ENCODE results near the gene SLC6A17. TPM values are rescaled to one million over a fixed set of nuclear protein-coding genes. Genes with fewer than 3 reads are reported as not detected.

Gene SLC6A17
- total RNA-seq, 1 donor: 0.90 TPM

DNA sequence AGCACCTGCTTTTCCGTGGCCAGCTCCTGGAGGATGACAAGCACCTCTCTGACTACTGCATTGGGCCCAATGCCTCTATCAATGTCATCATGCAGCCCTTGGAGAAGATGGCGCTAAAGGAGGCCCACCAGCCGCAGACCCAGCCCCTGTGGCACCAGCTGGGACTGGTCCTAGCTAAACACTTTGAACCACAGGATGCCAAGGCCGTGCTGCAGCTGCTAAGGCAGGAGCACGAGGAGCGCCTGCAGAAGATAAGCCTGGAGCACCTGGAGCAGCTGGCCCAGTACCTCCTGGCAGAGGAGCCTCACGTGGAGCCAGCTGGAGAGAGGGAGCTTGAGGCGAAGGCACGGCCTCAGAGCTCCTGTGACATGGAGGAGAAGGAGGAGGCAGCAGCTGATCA lies 37.6 kb upstream of the SLC6A17 start:
- DNase-seq (ENCODE audit: low read depth): no peak
- TF ChIP-seq, protein P1, sequence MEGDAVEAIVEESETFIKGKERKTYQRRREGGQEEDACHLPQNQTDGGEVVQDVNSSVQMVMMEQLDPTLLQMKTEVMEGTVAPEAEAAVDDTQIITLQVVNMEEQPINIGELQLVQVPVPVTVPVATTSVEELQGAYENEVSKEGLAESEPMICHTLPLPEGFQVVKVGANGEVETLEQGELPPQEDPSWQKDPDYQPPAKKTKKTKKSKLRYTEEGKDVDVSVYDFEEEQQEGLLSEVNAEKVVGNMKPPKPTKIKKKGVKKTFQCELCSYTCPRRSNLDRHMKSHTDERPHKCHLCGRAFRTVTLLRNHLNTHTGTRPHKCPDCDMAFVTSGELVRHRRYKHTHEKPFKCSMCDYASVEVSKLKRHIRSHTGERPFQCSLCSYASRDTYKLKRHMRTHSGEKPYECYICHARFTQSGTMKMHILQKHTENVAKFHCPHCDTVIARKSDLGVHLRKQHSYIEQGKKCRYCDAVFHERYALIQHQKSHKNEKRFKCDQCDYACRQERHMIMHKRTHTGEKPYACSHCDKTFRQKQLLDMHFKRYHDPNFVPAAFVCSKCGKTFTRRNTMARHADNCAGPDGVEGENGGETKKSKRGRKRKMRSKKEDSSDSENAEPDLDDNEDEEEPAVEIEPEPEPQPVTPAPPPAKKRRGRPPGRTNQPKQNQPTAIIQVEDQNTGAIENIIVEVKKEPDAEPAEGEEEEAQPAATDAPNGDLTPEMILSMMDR (IDR thresholded peaks at IDR 0.05; ENCODE audit: insufficient read depth, low read length): no peak
- H3K4me3 ChIP-seq (ENCODE audit: low read depth, low read length): no peak overlapping the region

- no peak for DNase-seq (ENCODE audit: low read depth)
- TF ChIP-seq, protein P1 (IDR thresholded peaks at IDR 0.05; ENCODE audit: insufficient read depth, low read length): no peak
Measured at GRCh38 chr1:110113551-110113950, 36.7 kb upstream of the SLC6A17 start.

DNA sequence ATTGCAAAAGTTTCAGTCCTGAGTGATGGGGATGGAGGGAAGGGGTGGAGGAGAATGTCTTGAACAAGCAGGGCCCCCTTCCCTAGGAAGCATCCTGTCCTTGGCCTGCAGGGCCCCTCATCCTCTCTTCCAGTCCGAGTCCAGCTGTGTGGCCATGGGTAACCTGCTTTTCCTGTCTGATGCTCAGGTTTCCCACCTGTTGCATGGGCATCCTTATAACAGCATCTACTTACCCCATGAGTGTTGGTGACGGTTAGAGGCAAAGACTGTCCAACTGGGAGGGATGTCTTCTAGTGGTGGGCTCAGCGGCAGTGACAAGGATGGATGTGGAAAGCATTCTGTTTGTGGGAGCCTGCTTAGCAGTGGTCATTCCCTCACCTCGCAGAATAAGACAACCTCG lies 36.1 kb upstream of the SLC6A17 start:
- no peak overlapping the region for H3K4me3 ChIP-seq (ENCODE audit: low read depth, low read length)
- no peak for DNase-seq (ENCODE audit: low read depth)
- TF ChIP-seq, protein P1 (IDR thresholded peaks at IDR 0.05; ENCODE audit: insufficient read depth, low read length): no peak

More at GRCh38 chr1:110113551-110113950, 36.7 kb upstream of the SLC6A17 start:
- no peak overlapping the region for H3K4me3 ChIP-seq (ENCODE audit: low read depth, low read length)

GRCh38 chr1:110114784-110115183 lies 35.5 kb upstream of the SLC6A17 start:
- no peak for DNase-seq (ENCODE audit: low read depth)
- TF ChIP-seq, protein P1 (IDR thresholded peaks at IDR 0.05; ENCODE audit: insufficient read depth, low read length): no peak
- no peak overlapping the region for H3K4me3 ChIP-seq (ENCODE audit: low read depth, low read length)

DNA sequence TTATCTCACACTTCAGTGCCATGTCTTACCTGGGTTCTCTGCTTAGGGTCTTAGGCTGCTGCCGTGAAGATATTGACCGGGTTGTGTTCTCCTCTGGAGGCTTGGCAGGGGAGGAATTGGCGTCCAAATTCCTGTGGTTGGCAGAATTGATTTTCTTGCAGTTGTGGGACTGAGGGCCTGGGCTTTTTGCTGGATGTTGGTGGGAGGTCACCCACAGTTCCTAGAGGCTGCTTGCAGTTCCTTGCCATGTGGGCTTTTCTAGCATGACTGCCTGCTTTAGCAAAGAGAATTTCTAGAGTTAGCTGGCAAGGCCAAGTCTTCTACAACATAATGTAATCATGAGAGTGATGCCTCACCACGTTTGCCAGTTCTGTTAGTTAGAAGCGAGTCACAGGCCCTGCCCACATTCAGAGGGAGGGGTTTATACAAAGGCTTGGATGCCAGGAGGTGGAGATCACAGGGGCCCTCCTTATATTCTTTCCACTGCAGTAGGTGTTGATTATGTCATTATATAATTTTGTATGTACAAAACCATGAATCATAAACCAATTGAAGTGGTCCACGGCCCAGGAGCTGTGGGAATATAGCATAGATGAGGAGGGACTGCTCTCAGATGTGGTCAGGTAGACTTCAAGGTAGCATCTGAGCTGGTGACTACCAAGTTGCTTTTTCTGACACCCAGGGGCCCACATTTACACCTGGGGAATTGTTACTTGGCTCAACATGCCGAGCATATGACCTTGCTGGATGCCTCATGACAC lies 31.5 kb upstream of the SLC6A17 start:
- TF ChIP-seq, protein P1 (IDR thresholded peaks at IDR 0.05; ENCODE audit: insufficient read depth, low read length): no peak
- H3K4me3 ChIP-seq (ENCODE audit: low read depth, low read length): no peak overlapping the region
- peak; percentile 36 for DNase-seq (ENCODE audit: low read depth)

DNA sequence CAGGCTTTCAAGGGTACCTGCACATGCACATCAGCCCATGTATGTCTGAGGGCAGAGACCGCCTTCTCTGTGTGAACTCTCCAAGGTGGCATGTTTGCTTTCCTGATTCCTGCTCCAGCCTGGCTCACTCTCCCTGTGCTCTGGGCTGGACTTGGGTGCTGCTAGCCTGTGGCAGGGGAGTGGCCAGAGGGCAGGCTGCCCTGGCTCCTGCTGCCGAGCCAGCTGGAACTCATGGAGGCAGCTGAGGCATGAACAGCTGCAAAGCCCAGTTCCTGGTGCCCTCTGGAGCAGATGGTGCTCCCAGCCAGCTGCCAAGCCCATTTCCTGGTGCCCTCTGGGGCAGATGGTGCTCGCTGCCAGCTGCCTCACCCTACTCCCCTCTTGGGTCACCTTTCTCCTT lies 30.5 kb upstream of the SLC6A17 start:
- TF ChIP-seq, protein P1 (IDR thresholded peaks at IDR 0.05; ENCODE audit: insufficient read depth, low read length): no peak
- DNase-seq (ENCODE audit: low read depth): no peak
- no peak overlapping the region for H3K4me3 ChIP-seq (ENCODE audit: low read depth, low read length)
